Measurements from ENCODE around the gene ZNF106.

The ZNF106 gene

DNA sequence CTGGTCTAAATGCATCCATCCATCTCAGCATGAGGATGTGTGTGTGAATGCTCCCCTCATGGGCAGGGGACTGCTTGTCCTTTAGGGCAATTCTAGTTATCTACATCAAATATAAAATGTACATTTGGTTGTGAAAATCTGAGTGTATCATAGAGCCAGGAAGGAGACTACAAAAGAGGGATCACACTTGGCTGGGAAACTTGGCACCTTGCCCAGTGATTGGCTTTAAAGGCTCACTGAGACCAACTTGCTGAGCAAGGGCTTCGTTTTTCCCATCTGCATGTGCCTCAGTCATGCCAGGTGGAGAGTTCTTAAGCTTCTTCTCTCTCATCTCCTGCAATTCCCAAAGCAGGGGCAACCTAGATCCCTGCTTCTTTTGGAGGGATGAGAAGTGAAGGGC, 126.4 kb downstream of the ZNF106 start:
- no peak for DNase-seq

GRCh38 chr15:42363942-42364341, 127.0 kb downstream of the ZNF106 start:
- no peak for DNase-seq

- DNase-seq = no peak
Observed at GRCh38 chr15:42363487-42363886, 127.5 kb downstream of the ZNF106 start.
